Keratinocyte (primary cell): ENCODE measurements around the gene CYP2F1. TPM values are rescaled to one million over a fixed set of nuclear protein-coding genes. Genes with fewer than 3 reads are reported as not detected.
"Not testable (repeated sequence)": the region's sequence is repeated elsewhere in the genome, so short reads cannot be mapped to it uniquely, and the experiment has no call there.

Experiments
- DNase-seq: peaks from one replicate; pipeline ENCODE4 v3.0.0-alpha.2; 2011; ENCODE audit warnings: low read depth, missing footprints, low spot score
- FAIRE-seq: peaks from 2 replicates; lab custom pipeline; 2011; peaks lifted over from hg19 to GRCh38; lab: Jason Lieb, UNC
- H2AFZ ChIP-seq: 2 replicates; pipeline ENCODE4 v1.6.0; 2012; ENCODE audit warnings: low read length, control low read depth, inconsistent platforms; ENCODE audit not compliant: control insufficient read depth
- H3K27ac ChIP-seq: 2 replicates; pipeline ENCODE4 v1.5.1; 2011; ENCODE audit warnings: low read length; ENCODE audit not compliant: control insufficient read depth, insufficient read depth
- H3K27me3 ChIP-seq: 3 replicates; pipeline ENCODE4 v1.6.0; 2011; ENCODE audit warnings: low read length; ENCODE audit not compliant: control insufficient read depth, insufficient read depth; ENCODE audit errors: extremely low read depth
- H3K36me3 ChIP-seq, 2 experiments: 2 replicates in 1 of 2; 3 replicates in 1 of 2; pipeline ENCODE4 v1.5.1; 2011; ENCODE audit warnings: low read length in 2 of 2, mild to moderate bottlenecking in 1 of 2; ENCODE audit not compliant: control insufficient read depth in 2 of 2, insufficient read depth in 2 of 2; ENCODE audit errors: extremely low read depth in 1 of 2
- H3K4me1 ChIP-seq: 3 replicates; pipeline ENCODE4 v1.5.1; 2011; ENCODE audit warnings: low read length; ENCODE audit not compliant: control insufficient read depth, insufficient read depth; ENCODE audit errors: extremely low read depth
- H3K4me2 ChIP-seq: 3 replicates; pipeline ENCODE4 v1.6.0; 2011; ENCODE audit warnings: low read depth, low read length; ENCODE audit not compliant: control insufficient read depth, insufficient read depth; ENCODE audit errors: extremely low read depth
- H3K4me3 ChIP-seq, 3 experiments: fragments of 200-600 bp in 1 of 3; sonication (generic) in 1 of 3; 2 replicates in 2 of 3; 3 replicates in 1 of 3; pipeline ENCODE4 v1.5.1; 2011 to 2016; ENCODE audit warnings: low read length in 3 of 3, mild to moderate bottlenecking in 3 of 3, control low read depth in 2 of 3, inconsistent platforms in 1 of 3, low read depth in 1 of 3, mixed read lengths in 1 of 3, mixed run types in 1 of 3, moderate library complexity in 1 of 3; ENCODE audit not compliant: control insufficient read depth in 2 of 3, insufficient read depth in 2 of 3; ENCODE audit errors: extremely low read depth in 1 of 3
- H3K79me2 ChIP-seq: 2 replicates; pipeline ENCODE4 v1.6.0; 2012; ENCODE audit warnings: low read length; ENCODE audit not compliant: control insufficient read depth, insufficient read depth
- H3K9ac ChIP-seq: 3 replicates; pipeline ENCODE4 v1.6.0; 2011; ENCODE audit warnings: low read length; ENCODE audit not compliant: control insufficient read depth, insufficient read depth; ENCODE audit errors: extremely low read depth
- H3K9me1 ChIP-seq: 3 replicates; pipeline ENCODE4 v1.6.0; 2011; ENCODE audit warnings: low read length; ENCODE audit not compliant: control insufficient read depth, insufficient read depth; ENCODE audit errors: extremely low read depth
- H3K9me3 ChIP-seq: 2 replicates; pipeline ENCODE4 v1.5.1; 2012; ENCODE audit warnings: low read depth, low read length; ENCODE audit not compliant: control insufficient read depth
- H4K20me1 ChIP-seq: 3 replicates; pipeline ENCODE4 v1.6.0; 2011; ENCODE audit warnings: low read length; ENCODE audit not compliant: control insufficient read depth, insufficient read depth; ENCODE audit errors: extremely low read depth
- EZH2 ChIP-seq: IDR thresholded peaks from one replicate; pipeline ENCODE4 v1.6.1; 2012; ENCODE audit warnings: inconsistent platforms, mild to moderate bottlenecking, low read length, moderate library complexity
- dilution Hi-C: fragments of 300-500 bp; cut with MboI; formaldehyde crosslinking; loops from one replicate; pipeline ENCODE4 v1.7.0; 2020; ENCODE audit warnings: low sequenced_read_pairs; ENCODE audit not compliant: extremely low pct_ligation_motif_present
- polyA plus RNA-seq, 5 experiments: library from polyadenylated mRNA; depleted of rRNA in 3 of 5; stranded (reverse) in 3 of 5; stranded (forward) in 1 of 5; unstranded in 1 of 5; fragments of >200 nt; gene quantifications; 1 replicate in 1 of 5; 2 replicates in 3 of 5; 3 replicates in 1 of 5; pipeline versions ENCODE4 v1.2.1 to v1.2.3, GENCODE V29; 2011 to 2012; ENCODE audit warnings: missing spikeins in 2 of 5, low read depth in 1 of 5, low replicate concordance in 1 of 5
- TF ChIP-seq, protein P1 (sequence below), 3 experiments: IDR thresholded peaks in 1 of 3; conservative IDR thresholded peaks in 1 of 3; optimal IDR thresholded peaks in 1 of 3; 2 replicates in 2 of 3; 3 replicates in 1 of 3; pipeline versions ENCODE3 to v1.5.1; 2011; ENCODE audit warnings: low read length in 3 of 3, mild to moderate bottlenecking in 3 of 3, moderate library complexity in 2 of 3, control low read depth in 1 of 3, inconsistent platforms in 1 of 3; ENCODE audit not compliant: insufficient read depth in 2 of 3; ENCODE audit errors: extremely low read depth in 1 of 3

Gene CYP2F1
- polyA plus RNA-seq, 1 donor (not counting 4 experiments of a cell fraction or from before 2014, with no cell fraction given) = not detected

DNA sequence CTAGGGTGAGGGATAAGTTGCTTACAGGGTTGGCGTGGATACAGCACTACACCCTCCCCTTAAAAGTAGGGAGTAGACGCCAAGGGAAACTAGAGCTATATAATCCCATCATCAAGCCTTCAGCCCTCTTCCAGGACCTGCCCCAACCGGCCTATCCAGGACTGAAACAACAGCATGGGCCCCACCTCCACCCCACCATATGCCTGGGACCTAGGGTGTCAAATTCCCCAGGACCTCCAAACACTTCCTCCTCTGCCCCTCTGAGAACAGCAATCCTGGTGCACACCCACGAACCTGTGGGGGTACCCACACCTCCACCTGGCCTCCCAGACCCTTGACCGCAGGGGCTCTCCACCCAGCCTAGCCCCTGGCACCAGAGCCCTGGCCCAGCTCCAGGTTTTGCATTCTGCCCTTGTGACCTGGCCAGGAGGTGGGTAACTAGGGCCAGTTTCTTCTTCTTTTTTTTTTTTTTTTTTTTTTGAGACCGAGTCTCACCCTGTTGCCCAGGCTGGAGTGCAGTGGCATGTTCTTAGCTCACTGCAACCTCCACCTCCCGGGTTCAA is 1.4 kb upstream of the CYP2F1 start:
- DNase-seq (no peak), FAIRE-seq (no peak)
- Histone ChIP-seq H3K4me3 (no peak overlapping the region), H2AFZ (no peak overlapping the region), H4K20me1 (no peaks in the 10 kb centered on the region), H3K27me3 (no peaks in the 10 kb centered on the region), H3K36me3 (no peaks in the 10 kb centered on the region), H3K9ac (no peak overlapping the region), H3K27ac (no peak overlapping the region), H3K9me3 (no peaks in the 10 kb centered on the region), H3K9me1 (no peaks in the 10 kb centered on the region), H3K4me2 (no peak overlapping the region), H3K4me1 (no peaks in the 10 kb centered on the region), H3K79me2 (no peaks in the 10 kb centered on the region)
- dilution Hi-C loops = no loop called here
- TF ChIP-seq EZH2 = no peak

DNA sequence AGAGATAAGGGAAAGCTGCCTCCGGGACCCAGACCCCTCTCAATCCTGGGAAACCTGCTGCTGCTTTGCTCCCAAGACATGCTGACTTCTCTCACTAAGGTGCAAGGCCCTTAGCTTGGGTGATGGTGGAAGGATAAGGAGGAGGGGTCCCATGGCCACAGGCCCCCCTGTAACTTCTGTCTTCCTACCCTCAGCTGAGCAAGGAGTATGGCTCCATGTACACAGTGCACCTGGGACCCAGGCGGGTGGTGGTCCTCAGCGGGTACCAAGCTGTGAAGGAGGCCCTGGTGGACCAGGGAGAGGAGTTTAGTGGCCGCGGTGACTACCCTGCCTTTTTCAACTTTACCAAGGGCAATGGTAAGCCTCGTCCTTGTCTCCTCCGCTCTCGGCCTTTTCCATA is 2.0 kb downstream of the CYP2F1 start:
- TF ChIP-seq, protein P1, sequence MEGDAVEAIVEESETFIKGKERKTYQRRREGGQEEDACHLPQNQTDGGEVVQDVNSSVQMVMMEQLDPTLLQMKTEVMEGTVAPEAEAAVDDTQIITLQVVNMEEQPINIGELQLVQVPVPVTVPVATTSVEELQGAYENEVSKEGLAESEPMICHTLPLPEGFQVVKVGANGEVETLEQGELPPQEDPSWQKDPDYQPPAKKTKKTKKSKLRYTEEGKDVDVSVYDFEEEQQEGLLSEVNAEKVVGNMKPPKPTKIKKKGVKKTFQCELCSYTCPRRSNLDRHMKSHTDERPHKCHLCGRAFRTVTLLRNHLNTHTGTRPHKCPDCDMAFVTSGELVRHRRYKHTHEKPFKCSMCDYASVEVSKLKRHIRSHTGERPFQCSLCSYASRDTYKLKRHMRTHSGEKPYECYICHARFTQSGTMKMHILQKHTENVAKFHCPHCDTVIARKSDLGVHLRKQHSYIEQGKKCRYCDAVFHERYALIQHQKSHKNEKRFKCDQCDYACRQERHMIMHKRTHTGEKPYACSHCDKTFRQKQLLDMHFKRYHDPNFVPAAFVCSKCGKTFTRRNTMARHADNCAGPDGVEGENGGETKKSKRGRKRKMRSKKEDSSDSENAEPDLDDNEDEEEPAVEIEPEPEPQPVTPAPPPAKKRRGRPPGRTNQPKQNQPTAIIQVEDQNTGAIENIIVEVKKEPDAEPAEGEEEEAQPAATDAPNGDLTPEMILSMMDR (optimal IDR thresholded peaks at IDR 0.05 in 1 of 3, IDR thresholded peaks at IDR 0.05 in 1 of 3, conservative IDR thresholded peaks at IDR 0.05 in 1 of 3; ENCODE audit: extremely low read depth in 1 of 3, insufficient read depth in 2 of 3, low read length in 3 of 3) = no peak
- TF ChIP-seq EZH2 = no peak
- Histone ChIP-seq H3K36me3 (no peaks in the 10 kb centered on the region), H4K20me1 (no peaks in the 10 kb centered on the region), H3K4me3 (no peak overlapping the region), H2AFZ (no peak overlapping the region), H3K27ac (no peak overlapping the region), H3K4me1 (no peaks in the 10 kb centered on the region), H3K27me3 (no peaks in the 10 kb centered on the region), H3K9me1 (no peaks in the 10 kb centered on the region), H3K4me2 (no peak overlapping the region), H3K9me3 (no peaks in the 10 kb centered on the region), H3K9ac (no peak overlapping the region), H3K79me2 (no peaks in the 10 kb centered on the region)
- FAIRE-seq (no peak), DNase-seq (no peak)
- dilution Hi-C loops = no loop called here

DNA sequence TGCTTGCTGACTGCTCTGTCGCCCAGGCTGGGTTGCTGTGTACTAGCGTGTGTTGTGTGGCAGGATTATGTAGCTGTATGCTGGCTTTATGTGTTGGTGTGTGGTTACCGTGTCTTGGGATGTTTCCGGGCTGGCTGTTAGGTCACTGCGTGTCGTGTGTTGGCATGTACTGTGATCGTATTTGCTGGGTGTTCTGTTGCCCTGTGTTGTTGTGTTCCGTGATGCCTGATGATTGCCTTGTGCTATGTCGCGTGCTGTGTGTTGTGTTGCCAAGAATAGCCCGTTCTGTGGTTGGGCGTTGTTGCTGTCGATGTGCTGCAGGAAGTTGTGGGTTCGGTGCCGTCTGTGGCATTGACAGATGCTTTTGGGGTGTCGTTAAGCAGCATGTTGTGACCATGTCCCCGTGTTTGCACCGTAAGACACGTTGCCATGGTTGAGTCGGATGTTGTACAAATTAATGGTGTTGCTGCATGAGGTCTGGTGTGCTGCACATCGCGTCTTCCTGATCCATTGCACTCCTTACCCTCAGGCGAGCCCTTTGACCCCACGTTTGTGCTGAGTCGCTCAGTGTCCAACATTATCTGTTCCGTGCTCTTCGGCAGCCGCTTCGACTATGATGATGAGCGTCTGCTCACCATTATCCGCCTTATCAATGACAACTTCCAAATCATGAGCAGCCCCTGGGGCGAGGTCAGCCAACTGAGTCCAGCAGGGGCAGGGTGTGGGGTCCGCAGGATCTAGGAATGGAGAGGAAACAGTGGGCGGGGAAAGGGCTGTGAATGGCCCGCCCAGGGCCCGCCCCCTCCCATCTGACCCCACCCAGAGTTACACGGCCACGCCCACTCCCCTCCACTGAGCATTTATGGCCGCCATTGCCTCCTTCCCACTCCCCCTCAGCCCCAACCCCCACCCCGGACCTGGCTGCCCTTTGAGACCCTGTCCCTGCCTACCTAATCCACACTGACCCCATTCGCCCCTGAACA is 7.0 kb downstream of the CYP2F1 start:
- H3K36me3 ChIP-seq, DNase-seq, H3K9me3 ChIP-seq, H3K27ac ChIP-seq, H3K4me2 ChIP-seq, H3K9ac ChIP-seq, H3K4me1 ChIP-seq, H3K9me1 ChIP-seq, H3K79me2 ChIP-seq, H2AFZ ChIP-seq, FAIRE-seq, H3K27me3 ChIP-seq, dilution Hi-C loops, H4K20me1 ChIP-seq, H3K4me3 ChIP-seq: not testable (repeated sequence)

DNA sequence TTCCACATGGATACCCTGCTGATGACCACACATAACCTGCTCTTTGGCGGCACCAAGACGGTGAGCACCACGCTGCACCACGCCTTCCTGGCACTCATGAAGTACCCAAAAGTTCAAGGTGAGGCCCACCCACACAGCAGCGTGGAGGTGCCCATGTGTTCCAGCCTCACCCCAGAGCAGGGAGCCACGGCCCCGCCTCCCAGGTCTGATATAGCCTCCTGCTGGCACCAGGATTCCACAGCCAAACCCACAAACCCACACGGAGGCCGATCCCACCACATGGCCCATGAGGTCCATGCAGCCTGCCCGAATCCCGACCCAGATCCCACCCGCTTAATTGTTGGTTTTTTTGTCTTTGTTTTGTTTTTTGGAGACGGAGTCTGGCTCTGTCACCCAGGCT is 8.6 kb downstream of the CYP2F1 start:
- H3K36me3 ChIP-seq, H3K4me1 ChIP-seq, H3K27ac ChIP-seq, H3K9me1 ChIP-seq, H3K9me3 ChIP-seq, H4K20me1 ChIP-seq, H2AFZ ChIP-seq, FAIRE-seq, DNase-seq, H3K4me3 ChIP-seq, H3K27me3 ChIP-seq, H3K9ac ChIP-seq, H3K79me2 ChIP-seq, H3K4me2 ChIP-seq, dilution Hi-C loops: not testable (repeated sequence)
